Measurements from ENCODE around the gene MAPK11. TPM values are rescaled to one million over a fixed set of nuclear protein-coding genes. Genes with fewer than 3 reads are reported as not detected.

MAPK11 gene
- total and polyA plus RNA-seq, 9 of the 15 experiments (the other 6 are each of a cell fraction or from before 2014, with no cell fraction given), result 0.06 to 14.6 (median 5.3) TPM

GRCh38 chr22:50281384-50281760, 11.2 kb upstream of the MAPK11 start (continued):
- TF ChIP-seq MGA (IDR thresholded peaks at IDR 0.05), result no peak

Data from K562 (cell line).